ENCODE data around the gene CTDSP1. TPM values are rescaled to one million over a fixed set of nuclear protein-coding genes. Genes with fewer than 3 reads are reported as not detected.

CTDSP1 gene
- total and polyA plus RNA-seq, 2 donors (not counting 1 experiment from before 2014, with no cell fraction given), result 99.8 to 207 TPM

DNA sequence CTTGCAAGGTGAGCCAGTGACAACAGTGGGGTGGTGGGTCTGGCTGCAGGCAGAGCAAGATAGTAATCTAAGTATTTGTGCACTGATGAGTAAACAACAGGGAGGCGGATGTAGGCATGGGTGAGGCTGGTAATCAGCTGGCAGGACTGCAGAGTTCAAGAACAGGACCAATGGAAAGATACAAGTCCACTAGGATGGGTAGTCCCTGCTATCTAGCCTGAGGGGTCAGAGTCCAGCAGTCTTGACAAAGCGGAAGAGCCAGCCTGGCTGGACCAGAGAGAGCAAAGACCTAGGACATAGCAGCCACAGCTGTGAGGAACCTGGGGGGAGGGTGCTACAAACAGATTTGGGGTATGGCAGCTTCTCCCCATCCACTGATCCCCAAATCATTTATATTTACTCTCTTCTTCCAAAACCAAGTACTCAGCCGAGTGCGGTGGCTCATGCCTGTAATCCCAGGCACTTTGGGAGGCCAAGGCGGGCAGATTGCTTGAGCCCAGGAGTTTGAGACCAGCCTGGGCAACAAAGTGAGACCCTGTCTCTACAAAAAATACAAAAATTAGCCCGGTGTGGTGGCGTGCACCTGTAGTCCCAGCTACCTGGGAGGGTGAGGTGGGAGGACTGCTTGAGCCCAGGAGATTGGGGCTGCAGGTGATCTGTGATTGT lies 45.2 kb downstream of the CTDSP1 start:
- Histone ChIP-seq H4K20me1 (ENCODE audit: control insufficient read depth, insufficient read depth, low read length, poor library complexity, severe bottlenecking) (no peaks in the 10 kb centered on the region), H2AFZ (ENCODE audit: insufficient read depth, low read depth, low read length, poor library complexity, severe bottlenecking) (no peak overlapping the region), H3K27ac (ENCODE audit: low read length in 2 of 2) (no peak overlapping the region), H3K9me3 (ENCODE audit: control extremely low read depth in 1 of 3, control insufficient read depth in 2 of 3, insufficient read depth in 1 of 3, low read length in 2 of 3) (no peaks in the 10 kb centered on the region), H3K27me3 (replicated peaks in 1 of 4; ENCODE audit: control extremely low read depth in 1 of 4, control insufficient read depth in 3 of 4, insufficient read depth in 4 of 4, low read length in 3 of 4) (no peaks in the 10 kb centered on the region), H3K36me3 (replicated peaks in 1 of 2; ENCODE audit: control extremely low read depth in 1 of 2, control insufficient read depth in 1 of 2, extremely low read depth in 1 of 2, insufficient read depth in 2 of 2, low read length in 1 of 2) (peaks cover 7 to 11% of the 10 kb centered on the region in 2 experiments), H3K4me1 (ENCODE audit: control insufficient read depth in 2 of 2, insufficient read depth in 2 of 2, low read length in 2 of 2) (no peaks in the 10 kb centered on the region), H3K79me2 (ENCODE audit: control insufficient read depth, insufficient read depth, low read length) (no peaks in the 10 kb centered on the region), H3K4me2 (replicated peaks; ENCODE audit: low read depth, low read length, poor library complexity, severe bottlenecking) (no peak overlapping the region), H3K9ac (ENCODE audit: low read length) (no peak overlapping the region), H3K4me3 (ENCODE audit: control extremely low read depth in 1 of 5, extremely low read depth in 1 of 5, insufficient read depth in 1 of 5, low read depth in 2 of 5, low read length in 4 of 5) (no peak overlapping the region)
- H3K27ac Mint-ChIP-seq, result no peak overlapping the region
- H3K9me3 Mint-ChIP-seq (ENCODE audit: insufficient read depth), result no peaks in the 10 kb centered on the region
- ATAC-seq (ENCODE audit: low read depth) (no peak), DNase-seq (no peak)
- no peak overlapping the region for H3K4me3 Mint-ChIP-seq
- no peaks in the 10 kb centered on the region for H3K27me3 Mint-ChIP-seq
- intact Hi-C loops (cut with micrococcal nuclease), result no loop called here
- CTCF ChIA-PET, result no interaction called here
- H3K4me1 Mint-ChIP-seq, result peaks cover 2% of the 10 kb centered on the region
- 100% methylated on average over 4 of the region's 7 CpGs for WGBS (ENCODE audit: insufficient coverage)
- no peak for TF ChIP-seq EZH2 (IDR thresholded peaks at IDR 0.05; ENCODE audit: borderline replicate concordance, insufficient read depth, low read depth, low read length, poor library complexity, severe bottlenecking)
- TF ChIP-seq, protein P1, sequence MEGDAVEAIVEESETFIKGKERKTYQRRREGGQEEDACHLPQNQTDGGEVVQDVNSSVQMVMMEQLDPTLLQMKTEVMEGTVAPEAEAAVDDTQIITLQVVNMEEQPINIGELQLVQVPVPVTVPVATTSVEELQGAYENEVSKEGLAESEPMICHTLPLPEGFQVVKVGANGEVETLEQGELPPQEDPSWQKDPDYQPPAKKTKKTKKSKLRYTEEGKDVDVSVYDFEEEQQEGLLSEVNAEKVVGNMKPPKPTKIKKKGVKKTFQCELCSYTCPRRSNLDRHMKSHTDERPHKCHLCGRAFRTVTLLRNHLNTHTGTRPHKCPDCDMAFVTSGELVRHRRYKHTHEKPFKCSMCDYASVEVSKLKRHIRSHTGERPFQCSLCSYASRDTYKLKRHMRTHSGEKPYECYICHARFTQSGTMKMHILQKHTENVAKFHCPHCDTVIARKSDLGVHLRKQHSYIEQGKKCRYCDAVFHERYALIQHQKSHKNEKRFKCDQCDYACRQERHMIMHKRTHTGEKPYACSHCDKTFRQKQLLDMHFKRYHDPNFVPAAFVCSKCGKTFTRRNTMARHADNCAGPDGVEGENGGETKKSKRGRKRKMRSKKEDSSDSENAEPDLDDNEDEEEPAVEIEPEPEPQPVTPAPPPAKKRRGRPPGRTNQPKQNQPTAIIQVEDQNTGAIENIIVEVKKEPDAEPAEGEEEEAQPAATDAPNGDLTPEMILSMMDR (IDR thresholded peaks at IDR 0.05), result no peak
- POLR2A ChIA-PET, result no interaction called here

DNA sequence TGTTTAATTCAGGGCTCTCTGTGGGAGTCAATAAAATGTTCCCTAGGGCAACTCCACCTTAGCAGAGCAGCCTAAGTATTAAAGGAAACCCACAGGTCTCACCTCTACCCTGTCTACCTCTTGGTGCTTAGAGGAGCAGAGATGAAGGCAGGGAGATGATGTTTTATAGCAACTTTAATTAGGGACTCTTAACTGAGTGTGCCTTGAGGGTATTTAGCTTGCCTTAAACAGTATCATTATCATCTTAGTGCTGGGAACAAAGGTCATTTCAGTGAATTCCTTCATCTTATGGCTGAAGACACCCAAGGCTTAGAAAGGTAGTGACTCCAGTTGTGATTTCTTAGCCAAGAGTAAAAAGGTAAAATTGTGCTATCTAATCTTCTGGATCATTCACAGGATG lies 45.9 kb downstream of the CTDSP1 start:
- no peaks in the 10 kb centered on the region for H4K20me1 ChIP-seq (ENCODE audit: control insufficient read depth, insufficient read depth, low read length, poor library complexity, severe bottlenecking)
- ChIA-PET POLR2A (no interaction called here), CTCF (no interaction called here)
- no peak overlapping the region for H3K4me3 Mint-ChIP-seq
- H3K4me1 ChIP-seq (ENCODE audit: control insufficient read depth in 2 of 2, insufficient read depth in 2 of 2, low read length in 2 of 2), result no peaks in the 10 kb centered on the region
- no peak overlapping the region for H3K9ac ChIP-seq (ENCODE audit: low read length)
- DNase-seq (no peak), ATAC-seq (ENCODE audit: low read depth) (no peak)
- H3K9me3 Mint-ChIP-seq (ENCODE audit: insufficient read depth), result no peaks in the 10 kb centered on the region
- H3K4me2 ChIP-seq (replicated peaks; ENCODE audit: low read depth, low read length, poor library complexity, severe bottlenecking), result no peak overlapping the region
- H3K27me3 Mint-ChIP-seq, result no peaks in the 10 kb centered on the region
- no peak overlapping the region for H3K4me3 ChIP-seq (ENCODE audit: control extremely low read depth in 1 of 5, extremely low read depth in 1 of 5, insufficient read depth in 1 of 5, low read depth in 2 of 5, low read length in 4 of 5)
- no peaks in the 10 kb centered on the region for H3K27me3 ChIP-seq (replicated peaks in 1 of 4; ENCODE audit: control extremely low read depth in 1 of 4, control insufficient read depth in 3 of 4, insufficient read depth in 4 of 4, low read length in 3 of 4)
- H3K4me1 Mint-ChIP-seq, result no peaks in the 10 kb centered on the region
- peaks cover 9 to 11% of the 10 kb centered on the region in 2 experiments for H3K36me3 ChIP-seq (replicated peaks in 1 of 2; ENCODE audit: control extremely low read depth in 1 of 2, control insufficient read depth in 1 of 2, extremely low read depth in 1 of 2, insufficient read depth in 2 of 2, low read length in 1 of 2)
- intact Hi-C loops (cut with micrococcal nuclease), result no loop called here
- no peak overlapping the region for H3K27ac ChIP-seq (ENCODE audit: low read length in 2 of 2)
- no peak overlapping the region for H3K27ac Mint-ChIP-seq
- no peak overlapping the region for H2AFZ ChIP-seq (ENCODE audit: insufficient read depth, low read depth, low read length, poor library complexity, severe bottlenecking)
- H3K9me3 ChIP-seq (ENCODE audit: control extremely low read depth in 1 of 3, control insufficient read depth in 2 of 3, insufficient read depth in 1 of 3, low read length in 2 of 3), result no peaks in the 10 kb centered on the region
- no peaks in the 10 kb centered on the region for H3K79me2 ChIP-seq (ENCODE audit: control insufficient read depth, insufficient read depth, low read length)
- no peak for TF ChIP-seq EZH2 (IDR thresholded peaks at IDR 0.05; ENCODE audit: borderline replicate concordance, insufficient read depth, low read depth, low read length, poor library complexity, severe bottlenecking)
- TF ChIP-seq, protein P1 (IDR thresholded peaks at IDR 0.05), result no peak

Data from B cell (primary cell).